Stimulated activated CD8-positive, alpha-beta memory T cell treated with anti-CD3 and anti-CD28 coated beads, Interleukin-7, amount 100 ng/mL, for 24 hours (primary cell): ENCODE measurements around the gene CCDC63.

Source experiments
- DNase-seq: peaks from one replicate; pipeline ENCODE4 v3.0.0-alpha.2; 2020; ENCODE audit warnings: low read depth

The CCDC63 gene

DNA sequence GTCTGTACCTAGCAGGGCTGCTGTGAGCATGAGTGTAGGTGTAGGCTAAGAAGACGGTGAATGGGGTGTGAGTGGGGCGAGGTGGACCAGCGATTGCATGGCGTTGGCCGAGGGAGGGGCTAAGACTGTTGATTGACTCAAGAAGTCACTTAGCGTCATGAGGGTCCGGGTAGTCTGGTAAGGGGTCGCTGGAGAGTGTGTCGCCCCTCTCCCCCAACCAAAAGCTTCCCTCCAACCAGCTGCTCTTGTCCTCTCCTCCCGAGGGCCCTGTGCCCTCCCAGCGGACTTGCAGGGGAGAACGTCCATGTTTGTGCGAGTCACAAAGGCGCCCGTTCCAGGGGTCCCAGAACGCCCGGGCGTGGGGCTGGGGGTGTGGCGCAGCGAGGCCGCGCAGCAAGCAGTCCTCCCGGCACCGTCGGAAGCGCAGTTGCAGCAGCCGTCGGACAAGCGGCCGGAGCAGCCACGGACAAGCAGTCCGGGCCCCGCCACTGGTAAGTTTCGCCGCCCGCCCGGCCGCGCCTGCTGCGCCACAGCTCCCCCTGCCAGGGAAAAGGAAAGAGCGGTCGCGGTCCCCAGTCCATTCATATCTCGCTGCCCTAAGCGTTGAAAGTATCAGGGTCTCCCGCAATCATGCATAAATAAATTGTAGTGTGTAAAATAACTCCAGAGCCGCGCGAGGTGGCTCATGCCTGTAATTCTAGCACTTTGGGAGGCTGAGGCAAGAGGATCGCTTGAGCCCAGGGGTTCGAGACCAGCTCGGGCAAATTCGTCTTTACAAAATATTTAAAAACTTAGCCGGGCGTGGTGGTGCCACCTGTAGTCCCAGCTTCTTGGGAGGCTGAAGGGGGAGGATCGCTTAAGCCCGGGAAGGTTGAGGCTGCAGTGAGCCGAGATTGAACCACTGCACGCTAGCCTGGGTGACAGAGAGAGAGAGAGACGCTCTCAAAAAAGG lies at the start of gene CCDC63:
TSS of gene CCDC63 (plus strand) at position 373 of the 952 bp plus-strand sequence. CDS start 5,968 bp downstream, outside the sequence.
- no peak for DNase-seq

DNA sequence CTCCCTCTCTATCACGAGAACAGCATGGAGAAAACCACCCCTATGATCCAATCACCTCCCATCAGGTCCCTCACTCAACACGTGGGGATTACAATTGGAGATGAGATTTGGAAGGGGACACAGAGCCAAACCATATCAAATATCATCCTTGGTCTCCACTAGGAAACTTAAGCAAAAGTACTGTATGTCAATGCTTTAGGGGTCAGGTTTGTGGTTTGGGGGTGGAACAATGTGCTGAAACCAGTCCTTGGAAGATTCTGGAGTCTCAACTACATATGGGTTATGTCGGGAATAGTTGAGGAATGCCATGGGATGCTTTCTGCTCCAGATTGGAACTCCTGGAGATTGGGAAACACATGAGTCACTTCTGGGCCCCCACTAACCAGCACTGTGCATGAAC lies 48.3 kb upstream of the CCDC63 start:
- DNase-seq: no peak

DNA sequence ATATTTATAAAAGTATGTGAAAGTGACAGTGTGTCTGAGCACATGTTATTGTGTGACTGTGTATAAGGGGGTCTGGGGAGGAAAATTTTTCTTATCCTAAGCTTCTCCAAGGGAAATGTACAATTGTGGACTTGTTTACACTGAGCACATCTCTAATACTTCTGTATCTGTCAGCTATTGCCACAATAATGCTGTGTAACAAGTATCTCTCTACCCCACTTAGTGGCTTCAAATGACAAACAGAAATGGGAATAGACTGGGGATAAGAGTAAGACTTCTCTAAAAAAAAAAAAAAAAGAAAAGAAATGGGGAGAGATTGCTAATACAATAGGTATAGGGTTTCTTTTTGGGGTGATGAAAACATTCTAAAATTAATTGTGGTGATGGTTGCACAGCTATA lies 44.3 kb upstream of the CCDC63 start:
- DNase-seq: no peak

DNA sequence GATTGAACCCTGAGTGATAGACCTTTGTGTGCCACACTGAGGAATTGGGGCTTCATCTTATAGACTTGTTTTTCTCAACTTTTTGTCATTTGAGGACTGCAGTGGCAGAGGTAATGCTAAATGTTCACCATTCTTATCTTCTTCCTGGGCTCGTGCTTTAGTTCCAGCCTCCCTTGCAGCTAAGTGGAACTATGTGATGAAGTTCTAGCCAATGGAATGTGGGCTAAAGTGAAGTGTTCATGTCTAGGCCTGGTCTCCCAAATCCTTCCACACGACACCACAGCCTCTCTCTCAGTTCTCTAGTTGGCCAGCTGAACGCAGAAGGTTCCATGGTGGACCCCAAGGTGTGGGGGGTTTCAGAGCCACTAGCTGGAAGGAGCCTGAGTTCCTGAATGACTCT lies 42.4 kb upstream of the CCDC63 start:
- DNase-seq: no peak

DNA sequence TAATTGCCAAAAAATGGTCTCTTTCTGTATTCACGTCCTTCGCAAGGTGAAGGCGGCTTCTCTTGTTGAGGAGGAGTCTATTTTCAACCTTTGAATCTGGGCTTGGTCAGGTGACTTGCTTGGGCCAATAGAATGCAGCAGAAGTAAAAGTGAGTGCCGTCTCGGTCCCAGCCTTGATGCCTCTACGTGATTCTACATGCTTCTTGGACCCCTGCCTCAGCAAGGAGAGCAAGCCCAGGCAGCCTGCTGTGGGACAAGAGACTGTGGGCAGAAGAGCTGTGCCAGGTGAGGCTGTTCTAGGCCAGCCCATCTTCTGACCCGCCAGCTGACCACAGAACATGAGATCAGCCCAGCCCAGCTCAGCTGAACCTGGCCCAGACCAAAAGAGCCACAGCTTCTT lies 39.1 kb upstream of the CCDC63 start:
- DNase-seq: no peak

DNA sequence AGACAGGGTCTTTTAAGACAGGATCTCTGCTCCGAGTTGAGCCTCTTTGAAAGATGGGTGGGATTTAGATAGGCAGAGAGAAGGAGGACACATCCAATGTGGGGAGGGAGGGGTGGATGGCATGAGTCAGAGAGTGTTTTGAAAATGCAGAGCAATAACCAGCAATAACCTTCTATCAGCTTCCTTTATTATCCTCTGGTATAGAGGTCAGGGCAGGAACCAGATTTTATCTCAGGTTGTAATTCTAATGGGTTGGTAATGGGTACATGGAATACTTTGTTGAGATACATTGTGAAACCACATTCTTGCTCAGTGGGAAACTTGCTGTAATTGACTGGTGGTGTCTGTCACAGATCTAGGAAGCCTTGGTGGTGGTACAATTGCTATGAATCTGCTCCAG lies 37.6 kb upstream of the CCDC63 start:
- DNase-seq: no peak

DNA sequence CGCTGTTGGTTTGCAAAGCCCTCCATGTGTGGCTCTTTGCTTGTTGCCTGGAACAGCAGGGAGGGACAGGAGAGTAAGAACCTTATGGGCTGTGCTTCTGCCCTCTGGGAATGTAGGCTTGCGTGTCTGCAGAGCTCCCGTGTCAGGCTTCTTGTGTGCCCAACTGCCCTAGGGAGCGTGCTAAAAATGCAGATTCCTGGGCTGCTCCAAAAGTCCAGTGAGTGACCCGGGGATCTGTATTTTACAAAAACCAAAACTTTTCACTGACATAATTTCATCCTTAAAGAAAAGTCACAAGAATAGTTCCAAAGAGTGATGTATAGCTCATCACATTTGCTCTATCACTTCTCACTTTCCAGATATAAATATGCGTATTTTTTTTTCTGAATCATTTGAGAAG lies 34.8 kb upstream of the CCDC63 start:
- DNase-seq: no peak

DNA sequence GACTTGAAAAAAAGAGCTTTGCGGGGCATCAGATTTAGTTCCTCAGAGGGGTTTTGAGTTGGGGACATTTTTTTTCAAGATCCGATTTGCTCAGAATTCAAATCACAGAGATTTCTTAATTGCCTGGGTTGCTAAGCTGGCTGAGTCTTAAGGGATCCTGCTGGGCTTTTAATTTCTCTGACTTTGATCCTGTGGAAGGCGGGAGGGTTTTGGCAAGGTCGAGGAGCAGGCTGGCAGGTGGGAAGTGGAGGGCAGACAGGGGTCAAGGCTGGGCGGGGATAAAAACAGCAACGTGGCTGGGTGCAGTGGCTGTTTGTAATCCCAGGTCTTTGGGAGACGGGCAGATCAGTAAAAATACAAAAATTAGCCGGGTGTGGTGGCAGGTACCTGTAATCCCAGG lies 33.5 kb upstream of the CCDC63 start:
- no peak for DNase-seq

DNA sequence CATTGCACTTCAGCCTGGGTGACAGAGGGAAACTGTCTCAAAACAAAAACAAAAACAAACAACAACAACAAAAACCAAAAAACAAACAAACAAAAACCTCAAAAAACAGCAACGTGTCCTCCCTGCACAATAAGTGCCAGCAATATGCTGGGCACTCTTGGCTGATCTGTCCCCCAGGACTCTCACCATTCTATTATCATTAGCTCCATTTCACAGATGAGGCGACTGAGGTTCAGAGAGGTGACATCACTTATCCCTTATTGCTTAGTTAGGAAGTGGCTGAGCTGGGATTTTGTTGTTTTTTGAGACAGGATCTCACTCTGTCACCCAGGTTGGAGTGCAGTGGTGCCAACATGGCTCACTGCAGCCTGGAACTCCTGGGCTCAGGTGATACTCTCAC lies 33.0 kb upstream of the CCDC63 start:
- DNase-seq: no peak

DNA sequence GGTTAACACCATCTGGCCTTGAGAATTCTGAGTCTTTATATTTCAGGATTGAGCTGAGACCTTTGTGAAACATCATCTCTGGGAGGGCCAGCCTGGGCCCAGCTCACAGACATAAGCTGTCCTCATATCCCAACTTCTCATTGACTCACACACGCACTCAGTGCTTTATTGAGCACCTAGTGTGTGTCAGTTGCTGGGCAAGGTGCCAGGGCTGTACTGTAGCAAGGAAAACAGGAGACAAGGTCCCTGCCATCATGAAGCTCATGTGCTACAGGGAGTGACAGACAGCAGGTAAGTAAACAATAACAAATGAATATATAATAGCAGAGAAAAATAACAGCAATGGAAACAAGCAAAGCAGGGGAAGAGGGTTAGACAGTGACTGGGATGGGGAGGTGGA lies 30.5 kb upstream of the CCDC63 start:
- DNase-seq: no peak

DNA sequence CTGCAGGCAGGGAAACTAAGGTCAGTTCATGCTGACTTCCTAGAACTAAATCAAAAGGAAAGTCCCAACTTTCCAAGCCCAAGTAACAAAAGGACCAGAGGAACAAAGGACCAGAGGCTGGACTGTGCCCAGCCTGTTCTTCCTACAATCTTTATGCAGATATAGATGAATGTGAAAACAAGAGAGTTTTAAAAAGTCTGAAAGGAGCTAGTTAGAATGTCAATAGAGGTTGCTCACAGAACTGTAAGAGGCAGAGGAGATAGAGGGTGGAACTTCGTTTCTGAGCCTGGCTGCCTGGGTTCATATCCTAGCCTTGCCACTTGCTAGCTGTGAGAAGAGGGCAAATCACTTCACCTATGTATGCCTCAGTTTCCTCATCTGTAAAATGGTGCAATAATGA lies 30.0 kb upstream of the CCDC63 start:
- no peak for DNase-seq

DNA sequence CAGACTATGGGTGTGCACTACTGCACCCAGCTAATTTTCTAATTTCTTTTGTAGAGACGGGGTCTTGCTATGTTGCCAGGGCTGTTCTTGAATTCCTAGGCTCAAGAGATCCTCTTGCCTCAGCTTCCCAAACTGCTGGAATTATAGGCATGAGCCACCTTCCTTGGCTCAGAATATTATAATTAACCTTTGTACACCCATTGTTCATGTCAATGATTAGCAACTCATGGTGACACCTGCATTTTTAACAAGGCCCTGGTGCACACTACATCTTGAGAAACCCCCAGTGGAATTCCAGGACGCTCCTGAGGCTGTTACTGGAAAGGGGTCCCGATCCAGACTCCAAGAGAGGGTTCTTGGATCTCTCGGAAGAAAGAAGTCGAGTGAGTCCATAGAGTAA lies 28.3 kb upstream of the CCDC63 start:
- no peak for DNase-seq

DNA sequence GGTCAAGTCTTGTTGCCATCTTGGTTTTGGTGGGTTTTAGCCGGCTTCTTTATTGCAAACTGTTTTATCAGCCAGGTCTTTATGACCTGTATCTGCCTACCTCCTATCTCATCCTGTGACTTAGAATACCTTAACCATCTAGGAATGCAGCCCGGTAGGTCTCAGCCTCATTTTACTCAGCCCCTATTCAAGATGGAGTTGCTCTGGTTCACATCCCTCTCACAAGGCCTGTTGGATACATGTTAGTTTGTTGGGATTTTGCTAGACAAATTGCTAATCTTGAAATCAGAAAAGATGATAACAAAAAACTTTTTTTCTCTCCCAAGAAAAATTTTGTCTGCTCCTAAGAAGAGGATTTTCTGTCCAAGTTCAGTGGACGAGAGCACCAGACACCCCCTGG lies 27.6 kb upstream of the CCDC63 start:
- DNase-seq: no peak

DNA sequence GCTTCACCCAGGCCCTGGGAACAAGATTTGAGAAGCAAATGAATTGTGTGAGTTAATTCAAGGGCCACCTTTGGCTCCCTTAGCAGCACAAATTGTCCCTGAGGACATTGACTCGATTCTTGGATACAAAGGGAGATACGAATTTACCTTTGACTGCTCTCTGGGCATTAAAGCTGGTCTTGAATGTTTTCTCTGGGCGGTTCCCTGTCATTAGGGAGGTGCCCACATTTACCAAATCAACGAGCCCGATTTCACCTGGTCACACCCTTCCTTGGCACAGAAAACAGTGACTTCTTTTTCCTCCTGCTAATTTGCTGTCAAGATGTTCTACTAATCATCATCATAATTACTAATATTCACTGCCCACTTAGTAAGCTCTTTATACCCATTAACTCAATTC lies 27.1 kb upstream of the CCDC63 start:
- DNase-seq: no peak

DNA sequence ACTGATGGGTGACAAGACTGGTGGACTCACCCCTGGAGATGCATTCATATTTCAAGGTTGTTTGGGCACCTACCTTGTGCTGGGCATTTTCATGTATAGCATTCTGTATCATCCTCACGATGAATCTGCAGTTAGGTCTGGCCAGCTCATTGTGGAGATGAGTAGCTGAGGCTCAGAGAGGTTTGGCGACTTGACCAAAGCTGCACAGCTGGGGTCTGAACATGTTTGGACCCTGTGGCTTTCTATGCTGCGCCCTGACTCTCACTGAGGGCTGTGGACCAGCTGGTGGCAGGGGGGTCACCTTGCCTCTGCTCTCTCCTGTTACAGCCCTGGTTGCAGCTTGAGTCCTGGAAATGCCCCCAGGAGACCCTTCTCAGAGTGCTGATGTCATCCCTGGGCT lies 24.9 kb upstream of the CCDC63 start:
- DNase-seq: no peak

DNA sequence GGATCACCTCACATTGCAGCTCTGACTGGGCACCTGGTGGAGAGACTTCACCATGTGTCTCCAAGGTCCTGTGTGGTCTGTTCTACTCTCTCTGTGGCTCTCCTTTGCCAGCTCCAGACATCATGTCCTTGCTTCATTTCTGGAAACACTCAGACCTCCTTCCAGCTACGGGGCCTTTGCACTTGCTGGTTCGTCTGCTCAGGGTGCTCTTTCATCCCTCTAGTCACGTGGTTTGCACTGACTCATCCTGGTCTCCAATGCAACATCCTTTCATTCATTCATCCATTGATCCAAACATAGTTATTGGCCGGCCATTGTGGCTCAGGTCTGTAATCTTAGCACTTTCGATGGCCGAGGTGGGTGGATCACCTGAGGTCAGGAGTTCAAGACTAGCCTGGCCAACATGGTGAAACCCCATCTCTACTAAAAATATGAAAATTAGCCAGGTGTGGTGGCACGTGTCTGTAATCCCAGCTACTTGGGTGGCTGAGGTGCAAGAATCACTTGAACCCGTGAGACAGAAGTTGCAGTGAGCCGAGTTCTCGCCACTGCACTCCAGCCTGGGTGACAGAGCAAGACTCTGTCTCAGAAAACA lies 23.9 kb upstream of the CCDC63 start:
- DNase-seq: no peak

DNA sequence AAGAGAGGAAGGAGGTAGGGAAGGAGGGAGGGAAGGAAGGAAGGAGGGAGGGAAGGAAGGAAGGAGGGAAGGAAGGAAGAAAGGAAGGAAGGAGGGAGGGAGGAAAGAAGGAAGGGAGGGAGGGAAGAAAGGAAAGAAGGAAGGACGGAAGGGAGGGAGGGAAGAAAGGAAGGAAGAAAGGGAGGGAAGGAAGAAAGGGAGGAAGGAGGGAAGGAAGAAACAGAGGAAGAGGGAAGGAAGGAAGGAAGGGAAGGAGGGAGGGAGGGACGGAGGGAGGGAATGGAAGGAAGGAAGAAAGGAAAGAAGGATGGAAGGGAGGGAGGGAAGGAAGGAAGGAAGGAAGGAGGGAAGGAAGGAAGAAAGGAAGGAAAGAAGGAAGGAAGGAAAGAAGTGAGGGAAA lies 22.4 kb upstream of the CCDC63 start:
- no peak for DNase-seq

DNA sequence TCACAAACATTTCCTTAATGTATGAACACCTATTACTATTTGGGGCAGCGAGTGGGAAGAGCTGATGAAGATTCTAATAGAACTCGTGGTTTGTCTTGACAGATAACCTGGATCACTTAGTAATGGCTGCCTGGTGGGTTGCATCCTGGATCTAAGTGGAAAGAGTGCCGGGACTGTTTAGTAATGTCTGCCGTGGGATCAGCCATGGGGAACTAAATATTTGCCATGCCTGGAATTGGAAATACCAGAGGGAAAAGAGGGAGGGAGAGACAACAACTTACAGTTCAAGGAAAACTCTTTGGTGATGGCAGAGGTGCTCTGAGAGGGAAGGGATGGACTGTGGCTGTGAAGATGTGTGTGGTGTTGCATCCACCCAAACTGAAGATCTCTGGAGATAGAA lies 21.3 kb upstream of the CCDC63 start:
- no peak for DNase-seq

DNA sequence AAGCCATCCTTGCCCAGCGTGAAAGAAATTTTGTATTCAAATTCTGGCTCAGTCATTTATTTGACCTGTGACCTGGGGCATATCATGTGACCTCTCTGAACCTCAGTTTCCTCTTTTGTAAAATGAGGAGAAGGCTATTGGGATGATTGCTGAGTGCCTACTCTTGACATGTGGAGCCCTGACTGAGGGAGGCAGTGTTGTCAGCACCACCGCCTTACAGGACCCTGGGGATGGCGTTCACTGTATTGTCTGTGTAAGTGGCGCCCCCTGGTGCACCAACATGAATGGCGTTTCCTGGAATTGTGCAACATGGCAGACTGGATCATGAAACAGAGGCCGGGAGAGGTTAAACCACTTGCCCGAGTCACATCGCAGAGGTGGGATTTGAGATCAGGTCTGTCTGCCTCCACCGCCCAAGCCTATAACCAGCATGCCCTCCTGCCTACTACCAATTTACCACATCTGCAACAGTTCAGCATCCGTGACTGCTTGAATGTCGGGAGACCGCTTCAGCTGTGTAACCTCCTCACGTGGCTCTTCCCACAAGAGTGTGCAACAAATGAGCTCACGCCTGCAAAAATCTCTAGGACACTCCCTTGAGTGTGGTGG lies 20.1 kb upstream of the CCDC63 start:
- DNase-seq: peak; percentile 84

DNA sequence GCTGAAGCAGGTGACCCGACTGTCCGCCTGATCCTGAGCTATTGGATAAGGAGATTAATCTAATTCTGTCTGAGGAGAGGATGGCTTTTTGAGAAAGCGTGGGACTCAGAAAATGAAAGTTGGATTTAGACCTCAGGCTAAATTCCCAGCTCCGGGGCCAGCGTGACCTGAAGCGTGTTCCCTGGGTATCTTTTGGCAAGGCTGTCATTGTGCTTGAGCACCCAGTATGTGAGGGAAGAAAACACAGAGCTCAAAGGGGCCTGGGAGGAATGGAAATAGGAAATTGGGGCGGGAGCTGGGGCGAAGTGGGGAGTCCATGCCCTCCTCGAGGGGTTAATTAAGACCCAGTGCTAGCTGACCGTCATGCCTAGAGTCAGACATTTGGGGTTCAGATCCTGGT lies 17.5 kb upstream of the CCDC63 start:
- DNase-seq: no peak

DNA sequence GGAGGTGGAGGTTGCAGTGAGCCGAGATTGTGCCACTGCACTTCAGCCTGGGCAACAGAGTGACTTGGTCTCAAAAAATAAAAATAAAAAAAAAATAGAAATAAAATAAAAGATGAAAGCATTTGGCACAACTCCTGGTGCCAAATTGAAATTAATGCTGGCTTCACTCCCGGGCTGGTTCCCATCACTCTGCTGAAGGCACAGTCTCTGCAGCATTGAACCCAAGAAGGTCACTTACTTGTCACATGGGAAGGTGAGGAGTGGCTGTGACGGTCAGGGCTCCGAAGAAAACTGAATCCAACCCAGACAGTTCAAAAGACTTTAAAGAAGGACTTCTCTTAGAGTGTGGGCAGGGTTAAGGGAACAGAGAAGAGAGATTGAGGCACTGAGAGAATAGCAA lies 10.5 kb upstream of the CCDC63 start:
- no peak for DNase-seq

DNA sequence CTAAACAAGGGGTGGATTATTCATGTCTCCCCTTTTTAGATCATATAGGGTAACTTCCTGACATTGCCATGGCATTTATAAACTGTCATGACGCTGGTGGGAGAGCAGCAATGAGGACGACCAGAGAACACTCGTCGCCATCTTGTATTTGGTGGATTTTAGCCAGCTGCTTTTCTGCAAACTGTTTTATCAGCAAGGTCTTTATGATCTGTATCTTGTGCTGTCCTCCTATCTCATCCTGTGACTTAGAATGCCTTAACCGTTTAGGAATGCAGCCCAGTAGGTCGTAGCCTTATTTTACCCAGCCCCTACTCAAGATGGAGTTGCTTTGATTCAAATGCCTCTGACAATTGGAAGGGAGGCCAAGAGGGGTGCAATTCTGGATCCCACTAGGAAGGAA lies 5.8 kb upstream of the CCDC63 start:
- DNase-seq: no peak

DNA sequence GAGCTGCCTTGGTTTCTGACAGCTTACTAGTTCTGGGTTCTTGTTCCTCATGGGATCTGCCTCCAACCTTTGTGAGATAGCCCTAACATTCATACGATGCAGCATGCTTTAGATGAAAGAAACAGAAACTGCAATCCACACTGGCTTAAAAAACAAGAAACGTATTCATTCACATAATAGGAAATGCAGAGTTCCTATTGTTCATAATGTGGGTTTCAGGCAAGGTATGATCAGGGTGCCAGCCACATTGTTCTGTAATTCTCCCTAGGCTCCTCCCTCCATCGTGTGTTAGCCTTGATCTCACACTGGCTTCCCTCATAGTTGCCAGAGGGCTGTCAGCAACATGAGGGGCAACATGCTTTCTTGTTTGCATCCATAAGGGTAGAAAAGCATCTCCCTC lies 2.7 kb upstream of the CCDC63 start:
- no peak for DNase-seq
